AG10803 (cell line): ENCODE data around the gene DAP.
"Not testable (repeated sequence)": the region's sequence is repeated elsewhere in the genome, so short reads cannot be mapped to it uniquely, and the experiment has no call there.

Experiments used
- DNase-seq: peaks from one replicate; pipeline ENCODE4 v3.0.0; 2010; ENCODE audit warnings: low read depth
- H3K4me3 ChIP-seq: 2 replicates; pipeline ENCODE4 v1.5.1; 2011; ENCODE audit warnings: mild to moderate bottlenecking, low read length, control low read depth
- TF ChIP-seq, protein P1 (sequence below): conservative IDR thresholded peaks from 2 replicates; pipeline ENCODE4 v1.5.1; 2011; ENCODE audit warnings: mild to moderate bottlenecking, low read length, control low read depth, inconsistent platforms

Gene DAP

DNA sequence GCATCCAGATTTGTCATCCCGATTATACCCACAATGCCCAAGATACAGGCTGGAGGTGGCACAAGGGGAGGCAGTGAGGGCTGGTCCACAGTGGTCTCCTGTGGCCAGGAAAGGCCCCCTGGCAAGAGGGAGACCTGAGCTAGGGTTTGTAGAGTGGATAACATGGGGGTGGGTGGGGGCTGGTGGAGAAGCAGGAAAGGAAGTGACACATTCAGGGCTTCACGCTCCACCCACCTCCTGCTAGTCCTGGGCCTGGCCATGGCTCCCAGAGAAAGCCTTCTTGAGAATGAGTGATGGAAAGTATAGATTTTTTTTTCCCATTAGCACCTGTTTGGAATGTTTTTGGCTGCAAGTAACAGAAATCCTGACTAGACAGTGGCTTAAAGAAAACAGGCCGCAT lies 115.9 kb downstream of the DAP start:
- TF ChIP-seq, protein P1, sequence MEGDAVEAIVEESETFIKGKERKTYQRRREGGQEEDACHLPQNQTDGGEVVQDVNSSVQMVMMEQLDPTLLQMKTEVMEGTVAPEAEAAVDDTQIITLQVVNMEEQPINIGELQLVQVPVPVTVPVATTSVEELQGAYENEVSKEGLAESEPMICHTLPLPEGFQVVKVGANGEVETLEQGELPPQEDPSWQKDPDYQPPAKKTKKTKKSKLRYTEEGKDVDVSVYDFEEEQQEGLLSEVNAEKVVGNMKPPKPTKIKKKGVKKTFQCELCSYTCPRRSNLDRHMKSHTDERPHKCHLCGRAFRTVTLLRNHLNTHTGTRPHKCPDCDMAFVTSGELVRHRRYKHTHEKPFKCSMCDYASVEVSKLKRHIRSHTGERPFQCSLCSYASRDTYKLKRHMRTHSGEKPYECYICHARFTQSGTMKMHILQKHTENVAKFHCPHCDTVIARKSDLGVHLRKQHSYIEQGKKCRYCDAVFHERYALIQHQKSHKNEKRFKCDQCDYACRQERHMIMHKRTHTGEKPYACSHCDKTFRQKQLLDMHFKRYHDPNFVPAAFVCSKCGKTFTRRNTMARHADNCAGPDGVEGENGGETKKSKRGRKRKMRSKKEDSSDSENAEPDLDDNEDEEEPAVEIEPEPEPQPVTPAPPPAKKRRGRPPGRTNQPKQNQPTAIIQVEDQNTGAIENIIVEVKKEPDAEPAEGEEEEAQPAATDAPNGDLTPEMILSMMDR: no peak
- no peak for DNase-seq
- no peak overlapping the region for H3K4me3 ChIP-seq

DNA sequence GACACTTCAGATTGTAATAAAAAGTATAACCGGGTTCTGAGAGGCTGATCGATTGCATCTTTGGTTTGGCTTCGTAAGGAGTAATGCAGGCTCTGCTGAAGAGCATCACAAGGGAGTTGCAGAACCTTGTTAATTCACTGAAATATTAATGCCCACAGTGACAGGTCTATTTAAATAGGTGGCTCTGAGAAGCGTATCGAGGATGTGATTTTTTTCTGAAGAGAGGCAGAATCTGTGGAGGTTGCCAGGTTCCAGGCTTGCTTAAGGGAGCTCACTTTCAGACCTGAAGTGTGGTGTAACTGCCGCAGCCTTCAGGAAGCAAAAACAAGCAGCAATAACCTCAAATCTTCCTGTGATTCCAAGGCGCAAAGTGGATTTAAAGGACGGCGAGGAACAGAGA lies 116.8 kb downstream of the DAP start:
- TF ChIP-seq, protein P1: no peak
- H3K4me3 ChIP-seq: no peak overlapping the region
- DNase-seq: no peak

DNA sequence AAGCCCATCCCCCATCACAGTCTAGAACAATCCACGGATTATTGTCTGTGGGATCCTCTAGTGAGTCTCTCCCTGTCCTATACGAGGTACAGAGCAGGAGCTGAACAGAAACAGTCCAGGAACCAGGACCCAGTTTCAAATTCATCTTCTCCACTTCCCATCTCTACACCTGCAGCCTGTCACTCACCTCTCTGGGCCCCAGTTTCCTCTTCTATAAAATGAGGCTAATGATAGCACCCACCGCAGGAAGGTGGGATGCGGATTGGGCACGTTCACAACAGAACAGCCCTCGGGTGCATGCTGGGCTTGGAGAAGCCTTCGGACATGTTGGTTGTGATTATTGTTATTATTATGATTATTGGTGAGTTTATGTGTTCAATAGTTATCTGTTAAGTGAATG lies 118.7 kb downstream of the DAP start:
- no peak overlapping the region for H3K4me3 ChIP-seq
- no peak for DNase-seq
- TF ChIP-seq, protein P1: no peak

DNA sequence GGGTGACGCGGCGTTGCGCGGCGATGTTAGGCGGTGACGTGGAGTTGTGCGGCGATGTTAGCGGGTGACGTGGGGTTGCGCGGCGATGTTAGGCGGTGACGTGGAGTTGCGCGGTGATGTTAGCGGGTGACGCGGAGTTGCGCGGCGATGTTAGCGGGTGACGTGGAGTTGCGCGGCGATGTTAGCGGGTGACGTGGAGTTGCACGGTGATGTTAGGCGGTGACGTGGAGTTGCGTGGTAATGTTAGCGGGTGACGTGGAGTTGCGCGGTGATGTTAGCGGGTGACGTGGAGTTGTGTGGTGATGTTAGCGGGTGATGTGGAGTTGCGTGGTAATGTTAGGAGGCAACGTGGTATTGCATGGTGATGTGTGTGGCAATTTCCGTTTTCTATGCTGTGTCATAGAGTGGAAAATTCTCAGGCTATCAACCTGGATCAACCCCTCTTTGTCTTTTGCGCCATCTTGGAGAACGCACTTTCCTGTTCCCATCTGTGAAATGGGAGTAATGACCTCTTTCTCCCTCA lies 121.1 kb downstream of the DAP start:
- no peak overlapping the region for H3K4me3 ChIP-seq
- TF ChIP-seq, protein P1: no peak
- no peak for DNase-seq

DNA sequence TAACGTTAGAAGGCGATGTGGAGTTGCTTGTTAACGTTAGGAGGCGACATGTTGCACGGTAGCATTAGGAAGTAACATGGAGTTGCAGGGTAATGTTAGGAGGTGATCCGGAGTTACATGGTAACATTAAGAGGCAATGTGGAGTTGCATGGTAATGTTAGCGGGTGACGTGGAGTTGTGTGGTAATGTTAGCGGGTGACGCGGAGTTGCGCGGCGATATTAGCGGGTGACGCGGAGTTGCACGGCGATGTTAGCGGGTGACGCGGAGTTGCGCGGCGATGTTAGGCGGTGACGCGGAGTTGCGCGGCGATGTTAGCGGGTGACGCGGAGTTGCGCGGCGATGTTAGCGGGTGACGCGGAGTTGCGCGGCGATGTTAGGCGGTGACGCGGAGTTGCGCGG lies 122.3 kb downstream of the DAP start:
- DNase-seq, H3K4me3 ChIP-seq: not testable (repeated sequence)

DNA sequence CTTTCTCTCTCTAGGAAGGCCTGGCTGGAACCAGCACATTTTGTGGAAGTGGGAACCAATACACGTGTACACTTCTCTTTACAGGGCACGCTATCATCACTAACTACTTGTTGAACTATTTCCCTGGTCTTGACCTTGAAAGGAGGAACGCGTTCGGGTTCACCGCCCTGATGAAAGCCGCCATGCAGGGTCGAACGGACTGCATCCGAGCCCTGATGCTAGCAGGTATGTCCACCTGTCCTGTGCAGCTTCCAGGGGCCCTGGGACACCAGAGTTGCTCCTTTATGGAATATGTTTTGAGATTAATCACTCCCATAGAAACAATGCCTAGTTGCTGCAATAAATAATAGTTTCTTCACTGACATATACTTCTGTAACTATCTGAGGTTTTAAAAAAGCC lies 123.1 kb downstream of the DAP start:
- DNase-seq: no peak
- TF ChIP-seq, protein P1: no peak
- no peak overlapping the region for H3K4me3 ChIP-seq

DNA sequence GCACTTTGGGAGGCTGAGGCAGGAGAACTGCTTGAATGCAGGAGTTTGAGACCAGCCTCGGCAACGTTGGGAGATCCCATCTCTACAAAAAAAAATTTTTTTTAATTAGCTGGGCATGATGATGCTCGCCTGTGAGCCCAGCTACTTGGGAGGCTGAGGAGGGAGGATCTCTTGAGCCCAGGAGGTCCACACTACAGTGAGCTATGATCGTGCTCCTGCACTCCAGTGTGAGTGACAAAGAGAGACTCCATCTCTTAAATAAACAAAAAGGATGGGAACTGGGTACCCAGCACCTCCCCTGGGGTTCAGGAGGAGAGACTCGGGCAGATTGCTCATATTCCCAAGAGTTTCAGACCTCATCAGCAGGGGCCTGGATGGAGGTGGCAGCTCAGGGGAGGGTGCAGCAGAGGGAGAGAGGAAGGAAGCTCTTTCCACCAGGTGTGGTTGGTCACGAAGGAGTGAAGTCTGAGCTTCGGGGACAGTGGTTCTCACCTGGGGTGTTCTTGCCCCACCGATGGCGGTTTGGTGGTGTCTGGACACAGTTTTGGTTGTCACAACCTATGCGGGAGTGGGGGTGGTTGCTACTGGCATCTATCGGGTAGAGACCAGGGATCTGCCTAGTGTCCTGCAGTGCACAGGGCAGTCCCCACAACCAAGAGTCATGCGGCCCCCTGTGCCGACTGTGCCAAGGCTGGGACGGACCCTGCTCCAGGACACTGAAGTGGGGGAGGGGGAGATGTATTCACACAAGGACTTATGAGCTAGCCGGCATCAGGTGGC lies 124.5 kb downstream of the DAP start:
- TF ChIP-seq, protein P1: no peak
- H3K4me3 ChIP-seq: no peak overlapping the region
- no peak for DNase-seq
